ENCODE data around the gene DNAJC4.

The DNAJC4 gene

DNA sequence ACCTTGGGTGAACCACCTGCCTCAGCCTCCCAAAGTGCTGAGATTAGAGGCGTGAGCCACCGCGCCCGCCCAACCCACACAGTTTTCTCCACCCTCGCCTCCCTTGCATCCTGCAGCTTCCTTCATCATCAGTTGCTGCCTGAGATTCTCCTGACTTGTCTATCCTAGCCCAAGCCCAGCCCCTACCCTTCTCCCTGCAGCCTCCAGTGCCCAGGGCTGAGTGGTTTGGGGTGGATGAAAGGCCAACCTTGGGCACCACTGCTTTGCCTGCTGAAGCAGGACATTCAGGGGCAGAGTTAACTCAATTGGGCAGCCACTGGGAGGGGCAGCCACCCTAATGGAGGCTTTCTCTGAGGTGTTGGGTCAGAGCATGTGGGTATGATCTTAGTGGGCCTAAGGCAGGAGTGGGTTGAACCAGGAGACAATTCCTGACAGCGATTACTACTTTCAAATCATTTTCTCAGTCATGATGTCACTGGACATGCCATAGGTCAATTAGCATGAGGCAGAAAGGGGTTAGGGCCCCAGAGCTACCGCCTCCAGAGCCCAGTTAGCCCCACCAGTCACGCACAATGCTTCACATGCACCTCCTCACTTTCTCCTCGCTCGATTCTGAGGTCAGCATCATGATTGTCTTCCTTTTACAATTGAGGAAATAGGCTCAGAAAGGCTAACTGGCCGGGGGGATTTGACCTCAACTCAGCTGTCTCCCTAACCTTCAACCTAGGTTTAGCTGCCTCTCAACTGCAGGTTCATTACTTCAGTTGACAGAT lies 9.5 kb downstream of the DNAJC4 start:
- CTCF ChIA-PET: interaction anchor here (1.4 to 30.9 kb wide), 3 partner anchors 11 to 65 kb away, joined by 4 to 368 read pairs (median 27); partner anchors contain the start of genes FERMT3 and PLCB3
- peak; percentile 73 for DNase-seq (ENCODE audit: extremely low spot score)
- POLR2A ChIA-PET: interaction anchor here (1.1 kb wide), 1 partner anchor 54 kb away, joined by 4 read pairs; the partner anchor contains the start of gene STIP1
- TF ChIP-seq CTCF (IDR thresholded peaks at IDR 0.05; ENCODE audit: control extremely low read depth, extremely low read depth, low read depth, missing control alignments): no peak

DNA sequence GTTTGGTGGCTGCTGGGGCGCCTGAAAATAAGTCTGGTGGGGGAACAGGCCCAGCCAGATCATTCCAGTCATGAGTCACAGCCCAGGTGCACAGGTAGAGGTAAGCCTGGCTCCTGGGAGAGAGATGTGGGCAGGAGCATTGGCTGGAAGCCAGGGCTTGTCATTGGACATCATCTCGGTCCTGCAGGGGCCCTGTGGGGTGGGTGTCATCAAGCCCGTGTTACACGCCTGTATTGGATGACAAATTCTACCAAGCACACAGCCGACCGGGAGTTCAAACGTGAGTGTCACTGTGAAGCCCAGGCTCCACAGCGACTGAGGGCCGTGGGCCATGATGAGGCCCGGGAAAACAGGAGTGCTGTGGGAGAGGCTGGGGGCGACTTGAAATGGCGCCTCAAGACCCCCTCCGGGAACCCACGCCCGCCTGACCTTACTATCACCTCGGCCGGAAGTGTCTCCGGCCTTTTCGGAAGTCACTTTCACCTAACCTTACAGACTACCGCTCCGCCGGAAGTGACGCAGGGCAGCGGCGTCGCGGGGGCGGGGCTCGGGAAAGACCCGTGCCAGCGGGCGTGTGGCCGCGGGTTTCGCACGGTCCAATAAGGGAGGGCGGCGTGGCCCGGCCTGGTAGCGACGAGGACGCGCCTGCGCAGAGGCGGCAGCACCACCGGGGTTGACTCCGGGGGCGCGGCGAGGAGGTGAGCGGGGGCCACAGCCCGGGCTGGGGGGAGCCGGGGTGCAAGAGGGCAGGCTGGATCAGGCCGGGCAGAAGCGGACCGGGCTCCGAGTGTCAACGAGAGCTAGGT lies 10.3 kb downstream of the DNAJC4 start, which contains the start of gene FKBP2:
Gene FKBP2 (plus strand): TSS at position 661 of the 806 bp plus-strand sequence. CDS start 1,293 bp downstream, outside the sequence.
- peak; percentile 93 for DNase-seq (ENCODE audit: extremely low spot score)
- CTCF ChIA-PET: interaction anchor here (0.8 to 30.9 kb wide), 5 partner anchors 10 to 91 kb away, joined by 3 to 368 read pairs (median 5); partner anchors contain the start of genes FERMT3, NUDT22, PLCB3 and TRPT1
- no peak for TF ChIP-seq CTCF (IDR thresholded peaks at IDR 0.05; ENCODE audit: control extremely low read depth, extremely low read depth, low read depth, missing control alignments)
- POLR2A ChIA-PET: interaction anchor here (0.6 to 1.6 kb wide), 12 partner anchors 9 to 1890 kb away, joined by 3 to 13 read pairs (median 5); partner anchors contain the start of genes FERMT3, NUDT22, PRDX5 and STIP1

- ChIA-PET CTCF (interaction anchor here (0.7 to 30.9 kb wide), 5 partner anchors 10 to 90 kb away, joined by 3 to 368 read pairs (median 5); partner anchors contain the start of genes FERMT3, NUDT22, PLCB3 and TRPT1), POLR2A (interaction anchor here (0.6 to 1.6 kb wide), 13 partner anchors 9 to 1890 kb away, joined by 3 to 13 read pairs (median 4); partner anchors contain the start of genes FERMT3, NUDT22, PRDX5 and STIP1)
- peak; percentile 97 for DNase-seq (ENCODE audit: extremely low spot score)
- TF ChIP-seq CTCF (IDR thresholded peaks at IDR 0.05; ENCODE audit: control extremely low read depth, extremely low read depth, low read depth, missing control alignments): no peak
These were observed 10.8 kb downstream of the DNAJC4 start for GRCh38 chr11:64241241-64241490.

GRCh38 chr11:64241491-64242374 lies 11.4 kb downstream of the DNAJC4 start:
- ChIA-PET POLR2A (interaction anchor here (0.6 to 1.6 kb wide), 13 partner anchors 10 to 1889 kb away, joined by 3 to 13 read pairs (median 4); partner anchors contain the start of genes FERMT3, NUDT22, PRDX5 and STIP1), CTCF (interaction anchor here (0.7 to 30.9 kb wide), 5 partner anchors 9 to 90 kb away, joined by 3 to 368 read pairs (median 5); partner anchors contain the start of genes FERMT3, NUDT22, PLCB3 and TRPT1)
- no peak for TF ChIP-seq CTCF (IDR thresholded peaks at IDR 0.05; ENCODE audit: control extremely low read depth, extremely low read depth, low read depth, missing control alignments)
- peak; percentile 53 for DNase-seq (ENCODE audit: extremely low spot score)

DNA sequence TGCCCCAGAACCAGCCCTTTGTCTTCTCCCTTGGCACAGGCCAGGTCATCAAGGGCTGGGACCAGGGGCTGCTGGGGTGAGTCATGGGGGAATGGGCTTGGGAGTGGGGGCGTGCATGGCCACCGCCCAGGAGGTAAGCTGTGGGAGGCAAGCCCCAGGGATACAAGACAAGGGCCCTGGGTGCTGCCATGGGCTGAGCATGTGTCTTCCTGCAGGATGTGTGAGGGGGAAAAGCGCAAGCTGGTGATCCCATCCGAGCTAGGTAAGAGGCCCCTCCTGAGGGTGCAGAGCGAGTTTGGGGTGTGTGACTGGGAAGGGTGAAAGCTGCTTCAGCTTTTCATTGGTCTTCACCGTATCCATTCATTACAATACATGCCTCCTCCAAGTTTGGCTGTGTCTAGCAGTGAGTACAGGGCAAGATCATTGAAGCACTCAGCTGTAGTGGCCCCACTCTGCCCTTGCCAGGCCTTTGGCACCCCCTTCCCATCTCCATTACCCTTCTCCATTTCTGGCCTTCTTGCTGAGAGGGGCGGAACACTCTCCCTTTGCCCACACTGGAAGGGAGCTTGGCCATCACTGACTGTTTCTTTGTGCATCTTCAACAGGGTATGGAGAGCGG lies 13.0 kb downstream of the DNAJC4 start:
- CTCF ChIA-PET: interaction anchor here (0.7 to 30.9 kb wide), 9 partner anchors 9 to 60 kb away, joined by 3 to 368 read pairs (median 3); partner anchors contain the start of genes CATSPERZ, DNAJC4, FERMT3 and NUDT22
- POLR2A ChIA-PET: interaction anchor here (0.5 to 1.7 kb wide), 4 partner anchors 16 to 59 kb away, joined by 3 to 7 read pairs (median 5); no protein-coding TSS in a partner anchor
- no peak for TF ChIP-seq CTCF (IDR thresholded peaks at IDR 0.05; ENCODE audit: control extremely low read depth, extremely low read depth, low read depth, missing control alignments)
- no peak for DNase-seq (ENCODE audit: extremely low spot score)
